ENCODE measurements around the gene ASGR1. TPM values are rescaled to one million over a fixed set of nuclear protein-coding genes. Genes with fewer than 3 reads are reported as not detected.

ASGR1 gene
- total and polyA plus RNA-seq, 12 donors: 0.32 to 1.2 (median 0.58) TPM; not detected in 2

- Histone ChIP-seq H3K4me1 (peaks cover 0 to 27% (median 16%) of the 10 kb centered on the region in 9 donors), H3K4me3 (peak overlapping the region in 9 of 10 donors; percentile 14 to 59 (median 44)), H3K36me3 (no peaks in the 10 kb centered on the region), H3K27me3 (peaks cover 0 to 37% (median 24%) of the 10 kb centered on the region in 7 donors), H3K9me3 (no peaks in the 10 kb centered on the region), H3K27ac (peak overlapping the region in 1 of 10 donors; percentile 37)
- ATAC-seq (peak in 6 of 8 donors; percentile 8 to 78 (median 43)), DNase-seq (peak in 1 of 2 donors; percentile 30)
- TF ChIP-seq, protein P1, sequence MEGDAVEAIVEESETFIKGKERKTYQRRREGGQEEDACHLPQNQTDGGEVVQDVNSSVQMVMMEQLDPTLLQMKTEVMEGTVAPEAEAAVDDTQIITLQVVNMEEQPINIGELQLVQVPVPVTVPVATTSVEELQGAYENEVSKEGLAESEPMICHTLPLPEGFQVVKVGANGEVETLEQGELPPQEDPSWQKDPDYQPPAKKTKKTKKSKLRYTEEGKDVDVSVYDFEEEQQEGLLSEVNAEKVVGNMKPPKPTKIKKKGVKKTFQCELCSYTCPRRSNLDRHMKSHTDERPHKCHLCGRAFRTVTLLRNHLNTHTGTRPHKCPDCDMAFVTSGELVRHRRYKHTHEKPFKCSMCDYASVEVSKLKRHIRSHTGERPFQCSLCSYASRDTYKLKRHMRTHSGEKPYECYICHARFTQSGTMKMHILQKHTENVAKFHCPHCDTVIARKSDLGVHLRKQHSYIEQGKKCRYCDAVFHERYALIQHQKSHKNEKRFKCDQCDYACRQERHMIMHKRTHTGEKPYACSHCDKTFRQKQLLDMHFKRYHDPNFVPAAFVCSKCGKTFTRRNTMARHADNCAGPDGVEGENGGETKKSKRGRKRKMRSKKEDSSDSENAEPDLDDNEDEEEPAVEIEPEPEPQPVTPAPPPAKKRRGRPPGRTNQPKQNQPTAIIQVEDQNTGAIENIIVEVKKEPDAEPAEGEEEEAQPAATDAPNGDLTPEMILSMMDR (IDR thresholded peaks at IDR 0.05): no peak
- WGBS, 2 donors: 4 to 6% methylated on average over 18 of the region's 18 CpGs
- intact Hi-C loops (cut with DNase I): loop anchor here in 6 of 10 donors (1.0 to 10.0 kb wide), 5 partner anchors 41 to 263 kb away; no protein-coding TSS in a partner anchor
These were observed 1.2 kb downstream of the ASGR1 start for GRCh38 chr17:7177954-7178477.

GRCh38 chr17:7177191-7177953, 1.8 kb downstream of the ASGR1 start:
- Histone ChIP-seq H3K27me3 (peaks cover 0 to 37% (median 24%) of the 10 kb centered on the region in 7 donors), H3K36me3 (no peaks in the 10 kb centered on the region), H3K4me3 (peak overlapping the region in 9 of 10 donors; percentile 14 to 59 (median 44)), H3K9me3 (no peaks in the 10 kb centered on the region), H3K27ac (peak overlapping the region in 1 of 10 donors; percentile 37), H3K4me1 (peaks cover 0 to 27% (median 16%) of the 10 kb centered on the region in 9 donors)
- ATAC-seq (peak; percentile 66 to 90 (median 82)), DNase-seq (peak; percentile 50 to 65)
- intact Hi-C loops (cut with DNase I): loop anchor here in 6 of 10 donors (1.0 to 10.0 kb wide), 5 partner anchors 40 to 263 kb away; no protein-coding TSS in a partner anchor
- 1 to 3% methylated on average over 31 of the region's 31 CpGs for WGBS, 2 donors
- TF ChIP-seq, protein P1 (IDR thresholded peaks at IDR 0.05): peak; percentile 77 to 93 (median 89)

- ATAC-seq (peak in 5 of 8 donors; percentile 4 to 29 (median 16)), DNase-seq (no peak)
- TF ChIP-seq, protein P1 (IDR thresholded peaks at IDR 0.05): no peak
- Histone ChIP-seq H3K4me3 (peak overlapping the region in 6 of 10 donors; percentile 42 to 59 (median 54)), H3K9me3 (no peaks in the 10 kb centered on the region), H3K4me1 (peaks cover 0 to 27% (median 16%) of the 10 kb centered on the region in 9 donors), H3K27me3 (peaks cover 0 to 37% (median 24%) of the 10 kb centered on the region in 7 donors), H3K27ac (no peak overlapping the region), H3K36me3 (no peaks in the 10 kb centered on the region)
- intact Hi-C loops (cut with DNase I): loop anchor here in 6 of 10 donors (1.0 to 10.0 kb wide), 5 partner anchors 40 to 262 kb away; no protein-coding TSS in a partner anchor
- 10 to 11% methylated on average over 17 of the region's 17 CpGs for WGBS, 2 donors
These were observed 2.4 kb downstream of the ASGR1 start for GRCh38 chr17:7176841-7177190.

DNA sequence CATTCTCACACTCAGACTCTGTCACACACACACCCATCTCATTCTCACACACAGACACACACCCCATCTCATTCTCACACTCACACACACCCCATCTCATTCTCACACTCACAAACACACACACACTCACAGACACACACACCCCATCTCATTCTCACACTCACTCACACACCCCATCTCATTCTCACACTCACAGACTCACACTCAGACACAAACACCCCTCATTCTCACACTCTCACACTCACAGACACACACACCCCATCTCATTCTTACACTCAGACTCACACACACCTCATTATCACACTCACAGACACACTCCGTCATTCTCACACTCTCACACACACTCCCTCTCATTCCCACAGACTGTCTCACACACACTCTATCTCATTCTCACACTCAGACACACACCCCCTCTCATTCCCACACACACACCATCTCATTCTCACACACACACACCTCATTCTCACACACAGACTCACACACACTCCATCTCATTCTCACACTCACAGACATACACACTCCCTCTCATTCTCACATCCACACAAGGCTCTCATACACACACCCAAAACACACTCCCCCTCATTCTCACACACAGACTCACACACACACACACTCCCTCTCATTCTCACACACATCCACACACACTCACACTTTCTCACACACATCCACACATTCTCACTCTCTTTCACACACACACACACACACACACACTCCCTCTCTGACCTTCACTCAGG, 2.9 kb downstream of the ASGR1 start:
- peaks cover 0 to 37% (median 24%) of the 10 kb centered on the region in 7 donors for H3K27me3 ChIP-seq
- no peaks in the 10 kb centered on the region for H3K36me3 ChIP-seq
- TF ChIP-seq, protein P1 (IDR thresholded peaks at IDR 0.05): no peak
- no peak overlapping the region for H3K4me3 ChIP-seq
- peaks cover 0 to 27% (median 16%) of the 10 kb centered on the region in 9 donors for H3K4me1 ChIP-seq
- peaks cover 0 to under 1% (median 0%) of the 10 kb centered on the region in 11 donors for H3K9me3 ChIP-seq
- DNase-seq: no peak
- intact Hi-C loops (cut with DNase I): loop anchor here in 5 of 10 donors (2.0 to 10.0 kb wide), 4 partner anchors 39 to 261 kb away; no protein-coding TSS in a partner anchor
- H3K27ac ChIP-seq: no peak overlapping the region
- 94 to 97% methylated on average over 1 of the region's 1 CpG for WGBS, 2 donors
- ATAC-seq: no peak

Measured in heart right ventricle (tissue), 16 donors.